Measurements from ENCODE around the gene GATA6. TPM values are rescaled to one million over a fixed set of nuclear protein-coding genes. Genes with fewer than 3 reads are reported as not detected.

The GATA6 gene
- total RNA-seq, 1 donor from 2014 or later, result 1.9 TPM

GRCh38 chr18:22132763-22133162, 36.6 kb upstream of the GATA6 start:
- H3K36me3 Mint-ChIP-seq (ENCODE audit: unreplicated experiment), result no peaks in the 10 kb centered on the region
- no peaks in the 10 kb centered on the region for H3K4me1 Mint-ChIP-seq (ENCODE audit: unreplicated experiment)
- H3K4me3 Mint-ChIP-seq (ENCODE audit: unreplicated experiment), result no peak overlapping the region
- no peak for TF ChIP-seq CTCF (IDR thresholded peaks at IDR 0.05)
- peaks cover 21% of the 10 kb centered on the region for H3K27me3 Mint-ChIP-seq (ENCODE audit: unreplicated experiment)
- peak; percentile 42 for DNase-seq (ENCODE audit: extremely low spot score, unreplicated experiment)
- no peaks in the 10 kb centered on the region for H3K9me3 Mint-ChIP-seq (ENCODE audit: unreplicated experiment)
- no peak overlapping the region for H3K27ac Mint-ChIP-seq (ENCODE audit: unreplicated experiment)

DNA sequence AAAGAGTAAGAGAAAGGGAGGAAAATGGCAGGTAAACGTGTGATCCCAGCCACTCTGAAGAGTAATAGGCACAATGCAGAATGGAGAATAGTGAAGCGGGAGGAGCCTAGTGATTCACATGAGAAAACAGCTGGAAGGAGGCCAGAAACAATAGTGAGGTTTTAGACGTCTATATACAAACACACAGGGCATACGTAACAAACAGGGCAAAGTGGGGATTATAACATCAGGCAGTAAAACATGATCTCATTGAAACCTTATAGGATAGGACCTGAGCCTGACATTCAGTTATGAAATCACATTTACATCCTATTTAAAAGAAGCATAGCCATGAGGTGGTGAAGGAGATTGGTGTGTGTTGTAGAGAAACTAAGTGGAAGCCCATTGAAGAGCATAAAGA, 33.0 kb upstream of the GATA6 start:
- no peaks in the 10 kb centered on the region for H3K36me3 Mint-ChIP-seq (ENCODE audit: unreplicated experiment)
- DNase-seq (ENCODE audit: extremely low spot score, unreplicated experiment), result peak; percentile 0
- no peak overlapping the region for H3K27ac Mint-ChIP-seq (ENCODE audit: unreplicated experiment)
- no peaks in the 10 kb centered on the region for H3K4me1 Mint-ChIP-seq (ENCODE audit: unreplicated experiment)
- TF ChIP-seq CTCF (IDR thresholded peaks at IDR 0.05), result no peak
- H3K4me3 Mint-ChIP-seq (ENCODE audit: unreplicated experiment), result no peak overlapping the region
- H3K27me3 Mint-ChIP-seq (ENCODE audit: unreplicated experiment), result peaks cover 35% of the 10 kb centered on the region
- no peaks in the 10 kb centered on the region for H3K9me3 Mint-ChIP-seq (ENCODE audit: unreplicated experiment)

- H3K9me3 Mint-ChIP-seq (ENCODE audit: unreplicated experiment), result no peaks in the 10 kb centered on the region
- H3K27ac Mint-ChIP-seq (ENCODE audit: unreplicated experiment), result no peak overlapping the region
- H3K4me3 Mint-ChIP-seq (ENCODE audit: unreplicated experiment), result no peak overlapping the region
- H3K27me3 Mint-ChIP-seq (ENCODE audit: unreplicated experiment), result peaks cover 50% of the 10 kb centered on the region
- no peak for TF ChIP-seq CTCF (IDR thresholded peaks at IDR 0.05)
- H3K4me1 Mint-ChIP-seq (ENCODE audit: unreplicated experiment), result no peaks in the 10 kb centered on the region
- no peaks in the 10 kb centered on the region for H3K36me3 Mint-ChIP-seq (ENCODE audit: unreplicated experiment)
- DNase-seq (ENCODE audit: extremely low spot score, unreplicated experiment), result no peak
These were observed 28.2 kb upstream of the GATA6 start for GRCh38 chr18:22141211-22141610.

DNA sequence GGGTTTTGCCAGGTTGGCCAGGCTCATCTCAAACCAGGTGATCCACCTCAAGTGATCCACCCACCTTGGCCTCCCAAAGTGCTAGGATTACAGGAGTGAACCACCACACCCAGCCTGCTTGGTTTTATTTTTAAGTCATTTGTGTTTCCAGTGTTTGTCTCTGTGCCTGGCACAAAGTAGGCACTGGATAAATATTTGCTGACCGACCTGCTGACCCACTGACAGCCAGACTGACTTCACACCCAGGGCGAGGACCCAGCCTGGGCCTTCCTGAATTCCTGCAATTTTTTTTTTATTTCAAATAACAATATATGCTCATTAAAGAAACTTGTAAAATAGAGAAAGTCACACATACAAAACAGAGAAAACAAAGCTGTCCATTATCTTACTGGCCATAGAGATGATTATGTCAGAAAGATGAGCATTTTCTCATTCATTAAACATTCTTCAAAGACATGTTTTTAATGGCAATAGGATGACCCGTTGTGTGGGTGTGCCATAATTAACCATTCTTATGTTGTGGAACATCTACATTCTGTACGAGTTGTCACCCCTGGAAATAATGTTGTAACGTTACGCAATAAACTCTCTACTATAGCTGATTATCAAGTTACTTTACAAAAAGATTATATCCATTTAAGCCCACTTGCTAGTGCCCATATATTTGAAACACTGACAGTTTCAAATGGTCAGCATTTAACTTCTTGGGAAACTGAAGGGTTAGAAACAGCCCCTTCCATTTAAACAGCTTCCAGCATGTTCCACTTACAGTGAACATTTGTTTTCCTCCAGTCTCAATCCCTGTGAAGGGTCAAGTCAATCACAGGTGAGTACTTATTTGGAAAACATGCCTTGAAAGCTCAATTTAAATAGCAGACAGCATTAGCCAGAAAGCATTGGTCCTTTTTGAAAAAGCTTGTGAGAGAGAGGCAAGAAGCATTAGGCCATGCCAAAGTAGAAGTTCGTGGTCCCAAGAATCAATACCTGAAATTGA, 25.7 kb upstream of the GATA6 start:
- H3K9me3 Mint-ChIP-seq (ENCODE audit: unreplicated experiment), result no peaks in the 10 kb centered on the region
- no peaks in the 10 kb centered on the region for H3K36me3 Mint-ChIP-seq (ENCODE audit: unreplicated experiment)
- H3K4me1 Mint-ChIP-seq (ENCODE audit: unreplicated experiment), result no peaks in the 10 kb centered on the region
- TF ChIP-seq CTCF (IDR thresholded peaks at IDR 0.05), result no peak
- no peak overlapping the region for H3K4me3 Mint-ChIP-seq (ENCODE audit: unreplicated experiment)
- H3K27me3 Mint-ChIP-seq (ENCODE audit: unreplicated experiment), result peaks cover 60% of the 10 kb centered on the region
- DNase-seq (ENCODE audit: extremely low spot score, unreplicated experiment), result peak; percentile 40
- no peak overlapping the region for H3K27ac Mint-ChIP-seq (ENCODE audit: unreplicated experiment)

- Mint-ChIP-seq H3K36me3 (ENCODE audit: unreplicated experiment) (no peaks in the 10 kb centered on the region), H3K27ac (ENCODE audit: unreplicated experiment) (no peak overlapping the region), H3K4me1 (ENCODE audit: unreplicated experiment) (no peaks in the 10 kb centered on the region), H3K4me3 (ENCODE audit: unreplicated experiment) (no peak overlapping the region), H3K27me3 (ENCODE audit: unreplicated experiment) (peaks cover 60% of the 10 kb centered on the region), H3K9me3 (ENCODE audit: unreplicated experiment) (no peaks in the 10 kb centered on the region)
- TF ChIP-seq CTCF (IDR thresholded peaks at IDR 0.05), result no peak
- no peak for DNase-seq (ENCODE audit: extremely low spot score, unreplicated experiment)
These were observed 24.2 kb upstream of the GATA6 start for GRCh38 chr18:22145160-22145559.

Data from osteocyte (in vitro differentiated cells).